Neural progenitor cell (in vitro differentiated cells): Measurements from ENCODE around the gene SCAMP4. TPM values are rescaled to one million over a fixed set of nuclear protein-coding genes. Genes with fewer than 3 reads are reported as not detected.

Experiments
- DNase-seq: peaks from one replicate; pipeline ENCODE4 v3.0.0-alpha.2; 2016; ENCODE audit warnings: low spot score
- H2AFZ ChIP-seq: fragments of 200-600 bp; sonication (generic); replicated peaks from 2 replicates; pipeline ENCODE4 v1.6.1; 2016; ENCODE audit warnings: antibody characterized with exemption
- H3F3A ChIP-seq: fragments of 200-600 bp; sonication (generic); 2 replicates; pipeline ENCODE4 v1.6.1; 2016; ENCODE audit warnings: antibody characterized with exemption, low read depth
- H3K27ac ChIP-seq: fragments of 200-600 bp; sonication (generic); 2 replicates; pipeline ENCODE4 v1.5.1; 2016; ENCODE audit warnings: mild to moderate bottlenecking
- H3K27me3 ChIP-seq: fragments of 200-600 bp; sonication (generic); 2 replicates; pipeline ENCODE4 v1.6.1; 2016; ENCODE audit warnings: mild to moderate bottlenecking, moderate library complexity
- H3K36me3 ChIP-seq: fragments of 200-600 bp; sonication (generic); 2 replicates; pipeline ENCODE4 v1.5.1; 2016
- H3K4me1 ChIP-seq: fragments of 200-600 bp; sonication (generic); 2 replicates; pipeline ENCODE4 v1.6.1; 2016; ENCODE audit warnings: mixed run types
- H3K4me2 ChIP-seq: fragments of 200-600 bp; sonication (generic); 2 replicates; pipeline ENCODE4 v1.6.1; 2016
- H3K4me3 ChIP-seq: fragments of 200-600 bp; sonication (generic); 2 replicates; pipeline ENCODE4 v1.5.1; 2016
- H3K79me2 ChIP-seq: fragments of 200-600 bp; sonication (generic); 2 replicates; pipeline ENCODE4 v1.6.1; 2016; ENCODE audit warnings: low read depth
- H3K9ac ChIP-seq: fragments of 200-600 bp; sonication (generic); 2 replicates; pipeline ENCODE4 v1.6.1; 2016
- H3K9me3 ChIP-seq: fragments of 200-600 bp; sonication (generic); 2 replicates; pipeline ENCODE4 v1.5.1; 2016; ENCODE audit warnings: low read depth
- H4K20me1 ChIP-seq: fragments of 200-600 bp; sonication (generic); 2 replicates; pipeline ENCODE4 v1.6.1; 2016; ENCODE audit warnings: low read depth
- H3K27ac Mint-ChIP-seq: 3 replicates; pipeline ENCODE4 v1.8.0; 2021; ENCODE audit warnings: mixed read lengths
- H3K27me3 Mint-ChIP-seq: 2 replicates; pipeline ENCODE4 v1.8.0; 2022; ENCODE audit warnings: low read depth, mild to moderate bottlenecking, inconsistent platforms, moderate library complexity, mixed read lengths; ENCODE audit not compliant: insufficient read depth
- H3K36me3 Mint-ChIP-seq: 3 replicates; pipeline ENCODE4 v1.8.0; 2021; ENCODE audit warnings: mixed read lengths
- H3K4me1 Mint-ChIP-seq: 3 replicates; pipeline ENCODE4 v1.8.0; 2021; ENCODE audit warnings: mixed read lengths
- H3K4me3 Mint-ChIP-seq: 3 replicates; pipeline ENCODE4 v1.8.0; 2021; ENCODE audit warnings: mild to moderate bottlenecking, moderate library complexity, mixed read lengths
- H3K9me3 Mint-ChIP-seq: 3 replicates; pipeline ENCODE4 v1.8.0; 2020; ENCODE audit warnings: mixed read lengths
- CTCF ChIP-seq: fragments of 200-600 bp; sonication (generic); IDR thresholded peaks from 2 replicates; pipeline ENCODE4 v1.5.1; 2017; ENCODE audit warnings: antibody characterized with exemption, mild to moderate bottlenecking
- EZH2 ChIP-seq: fragments of 200-600 bp; sonication (generic); IDR thresholded peaks from 2 replicates; pipeline ENCODE4 v1.6.1; 2017; ENCODE audit warnings: antibody characterized with exemption, mild to moderate bottlenecking, moderate library complexity
- EZH2phosphoT487 ChIP-seq: fragments of 200-600 bp; sonication (generic); IDR thresholded peaks from 2 replicates; pipeline ENCODE4 v1.6.1; 2017; ENCODE audit warnings: antibody characterized with exemption
- total RNA-seq: library from RNA; depleted of rRNA; stranded (reverse); fragments of >200 nt; gene quantifications from 2 replicates; pipeline ENCODE4 v1.2.3, GENCODE V29; 2015; ENCODE audit warnings: low replicate concordance

SCAMP4 gene
- total RNA-seq, 1 donor from 2014 or later: 11.5 TPM

- no peak overlapping the region for H3K9ac ChIP-seq
Measured at GRCh38 chr19:1859331-1859781, 45.8 kb upstream of the SCAMP4 start.

DNA sequence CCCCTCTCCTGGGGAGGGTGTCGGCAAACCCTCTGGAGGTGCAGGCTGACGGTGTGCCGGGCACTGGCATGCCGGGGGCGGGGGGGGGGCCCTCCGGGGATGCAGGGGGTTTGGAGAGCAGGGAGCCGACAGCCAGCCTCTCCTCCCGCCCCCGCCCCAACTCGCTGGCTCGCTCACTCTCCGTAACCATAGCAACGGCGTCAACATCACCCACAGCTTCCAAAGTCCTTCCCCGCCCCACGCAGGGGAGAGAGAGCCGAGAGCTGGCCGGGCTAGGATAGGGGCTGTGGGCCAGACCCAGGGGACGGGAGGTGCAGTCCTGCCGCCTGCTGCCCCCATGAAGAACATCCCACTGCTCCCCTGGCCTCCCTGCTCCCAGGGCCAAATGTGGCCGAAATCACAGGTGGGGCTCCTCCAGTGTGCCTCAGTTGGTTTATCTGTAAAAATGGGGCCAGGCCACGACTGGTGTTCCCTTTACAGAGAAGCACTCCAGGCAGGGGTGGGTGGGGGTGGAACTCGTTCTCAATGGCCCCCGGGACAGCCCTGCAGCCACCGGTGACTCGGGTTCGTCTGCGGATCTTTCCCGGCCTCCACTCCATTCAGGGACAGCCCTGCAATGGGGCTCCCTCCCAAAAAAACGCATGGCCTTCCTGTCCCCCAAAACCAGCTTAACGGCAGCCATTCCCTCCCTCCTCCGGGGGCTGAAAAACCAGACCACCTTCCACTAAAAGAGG, 45.0 kb upstream of the SCAMP4 start:
- DNase-seq: peak; percentile 86
- H3K4me3 Mint-ChIP-seq: peak overlapping the region; percentile 75
- H3K4me1 ChIP-seq: peaks cover 63% of the 10 kb centered on the region
- peak overlapping the region; percentile 76 for H3K4me2 ChIP-seq
- H3K36me3 Mint-ChIP-seq: no peaks in the 10 kb centered on the region
- TF ChIP-seq EZH2 (no peak), CTCF (no peak), EZH2phosphoT487 (no peak)
- peaks cover 55% of the 10 kb centered on the region for H3K27me3 ChIP-seq
- H3K9me3 ChIP-seq: no peaks in the 10 kb centered on the region
- no peak overlapping the region for H3K27ac ChIP-seq
- H4K20me1 ChIP-seq: peaks cover 72% of the 10 kb centered on the region
- no peaks in the 10 kb centered on the region for H3K36me3 ChIP-seq
- no peak overlapping the region for H3K27ac Mint-ChIP-seq
- H2AFZ ChIP-seq: no peak overlapping the region
- H3K4me3 ChIP-seq: peak overlapping the region; percentile 35
- peaks cover 14% of the 10 kb centered on the region for H3K27me3 Mint-ChIP-seq
- H3K79me2 ChIP-seq: peaks cover 63% of the 10 kb centered on the region
- no peaks in the 10 kb centered on the region for H3K9me3 Mint-ChIP-seq
- H3K9ac ChIP-seq: no peak overlapping the region
- peaks cover 35% of the 10 kb centered on the region for H3K4me1 Mint-ChIP-seq
- peaks cover 49% of the 10 kb centered on the region for H3F3A ChIP-seq

More at GRCh38 chr19:1859331-1859781, 45.8 kb upstream of the SCAMP4 start:
- H3K4me3 Mint-ChIP-seq: peak overlapping the region; percentile 75
- peaks cover 43% of the 10 kb centered on the region for H3K4me1 Mint-ChIP-seq
- H3K9me3 Mint-ChIP-seq: no peaks in the 10 kb centered on the region
- H4K20me1 ChIP-seq: peaks cover 80% of the 10 kb centered on the region
- no peaks in the 10 kb centered on the region for H3K36me3 Mint-ChIP-seq
- no peak overlapping the region for H2AFZ ChIP-seq
- peak overlapping the region; percentile 35 for H3K4me3 ChIP-seq
- peak overlapping the region; percentile 61 for H3K27ac Mint-ChIP-seq
- TF ChIP-seq CTCF (peak; percentile 36), EZH2 (no peak), EZH2phosphoT487 (no peak)
- H3K9me3 ChIP-seq: no peaks in the 10 kb centered on the region
- DNase-seq: peak; percentile 75
- peaks cover 55% of the 10 kb centered on the region for H3K27me3 ChIP-seq
- H3K27me3 Mint-ChIP-seq: peaks cover 14% of the 10 kb centered on the region
- H3K4me2 ChIP-seq: peak overlapping the region; percentile 76
- peaks cover 50% of the 10 kb centered on the region for H3F3A ChIP-seq
- H3K4me1 ChIP-seq: peaks cover 71% of the 10 kb centered on the region
- H3K36me3 ChIP-seq: no peaks in the 10 kb centered on the region
- H3K79me2 ChIP-seq: peaks cover 63% of the 10 kb centered on the region
- no peak overlapping the region for H3K27ac ChIP-seq

DNA sequence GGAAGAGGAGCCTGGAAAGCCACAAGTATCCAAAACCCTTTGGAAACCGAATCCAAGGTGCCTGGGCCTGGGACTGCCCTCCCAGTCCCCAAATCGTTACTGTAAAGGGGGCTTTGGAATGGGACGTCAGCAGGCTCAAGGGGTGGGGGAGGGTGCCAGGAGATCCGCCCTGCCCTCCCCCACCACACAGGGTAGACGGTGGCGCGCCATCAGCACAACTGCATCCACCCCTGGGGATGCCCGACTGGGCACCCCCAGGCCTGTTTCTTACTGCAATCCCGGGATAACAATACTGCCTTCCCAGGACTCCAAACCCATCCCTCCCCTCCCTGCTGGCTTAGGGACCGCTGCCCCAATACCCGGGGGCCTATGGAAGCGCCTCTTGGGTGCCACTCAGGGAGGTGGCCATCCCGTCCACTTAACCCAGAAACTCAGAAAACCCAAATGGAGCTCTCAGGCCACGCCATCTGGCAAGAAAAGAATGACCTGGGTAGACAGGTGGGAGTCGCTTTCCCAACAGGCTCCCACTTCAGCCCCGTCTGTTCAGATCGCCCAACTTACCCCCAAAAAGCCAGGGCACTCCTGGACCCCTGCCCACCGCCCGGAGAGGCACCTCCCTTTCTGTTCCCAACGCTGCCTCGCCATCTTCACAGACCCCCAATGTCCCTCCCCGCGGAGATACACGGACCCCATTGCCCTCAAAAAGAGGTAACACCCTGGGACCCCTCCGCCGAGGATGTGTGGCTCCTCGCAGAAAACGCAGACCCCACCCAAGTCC, 44.2 kb upstream of the SCAMP4 start:
- Histone ChIP-seq H3K9me3 (no peaks in the 10 kb centered on the region), H3K27ac (no peak overlapping the region), H4K20me1 (peaks cover 65% of the 10 kb centered on the region), H3K4me2 (peak overlapping the region; percentile 76), H3K27me3 (peaks cover 55% of the 10 kb centered on the region), H3K36me3 (no peaks in the 10 kb centered on the region), H2AFZ (no peak overlapping the region), H3K4me3 (peak overlapping the region; percentile 68), H3K79me2 (peaks cover 62% of the 10 kb centered on the region), H3K4me1 (peaks cover 57% of the 10 kb centered on the region), H3F3A (peaks cover 43% of the 10 kb centered on the region), H3K9ac (no peak overlapping the region)
- no peak for DNase-seq
- peaks cover 12% of the 10 kb centered on the region for H3K27me3 Mint-ChIP-seq
- H3K4me1 Mint-ChIP-seq: peaks cover 38% of the 10 kb centered on the region
- H3K36me3 Mint-ChIP-seq: no peaks in the 10 kb centered on the region
- H3K9me3 Mint-ChIP-seq: no peaks in the 10 kb centered on the region
- peak overlapping the region; percentile 90 for H3K4me3 Mint-ChIP-seq
- TF ChIP-seq CTCF (no peak), EZH2 (peak; percentile 2), EZH2phosphoT487 (no peak)
- no peak overlapping the region for H3K27ac Mint-ChIP-seq
